HT-29 (cell line): ENCODE results near the gene GIPC3. TPM values are rescaled to one million over a fixed set of nuclear protein-coding genes. Genes with fewer than 3 reads are reported as not detected.

Source experiments
- DNase-seq: peaks from one replicate; pipeline ENCODE4 v3.0.0-alpha.2; 2015; ENCODE audit warnings: low spot score
- small RNA-seq: library from RNA; depleted of rRNA; stranded (forward); fragments of <200 nt; gene quantifications from one replicate; pipeline ENCODE3, GENCODE V24; 2014
- total RNA-seq: library from RNA; depleted of rRNA; stranded (reverse); fragments of >200 nt; shearing (Covaris generic); gene quantifications from 2 replicates; pipeline ENCODE4 v1.2.3, GENCODE V29; 2014; rRNA removed

The GIPC3 gene
- total RNA-seq, 1 experiment from 2014 or later: not detected

DNA sequence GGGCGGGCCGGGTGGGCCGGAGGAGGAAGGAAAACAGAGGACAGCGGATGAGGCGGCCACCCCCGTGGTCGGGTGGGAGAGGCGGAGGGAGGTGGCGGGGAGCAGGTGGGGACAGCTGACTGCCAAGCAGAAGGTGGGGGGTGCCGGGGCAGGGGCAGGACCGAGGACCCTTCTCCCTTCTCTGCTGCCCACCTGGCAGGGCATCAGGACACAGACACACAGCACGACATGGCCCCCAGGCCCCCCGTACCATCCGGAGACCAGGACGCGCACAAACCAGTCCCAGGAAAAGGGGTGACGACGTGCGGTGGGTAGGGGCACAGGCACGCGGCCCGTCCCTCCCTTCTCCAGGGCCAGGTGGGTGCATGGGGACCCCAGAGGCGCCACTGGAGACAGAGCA, 52.3 kb downstream of the GIPC3 start:
- DNase-seq: no peak

DNA sequence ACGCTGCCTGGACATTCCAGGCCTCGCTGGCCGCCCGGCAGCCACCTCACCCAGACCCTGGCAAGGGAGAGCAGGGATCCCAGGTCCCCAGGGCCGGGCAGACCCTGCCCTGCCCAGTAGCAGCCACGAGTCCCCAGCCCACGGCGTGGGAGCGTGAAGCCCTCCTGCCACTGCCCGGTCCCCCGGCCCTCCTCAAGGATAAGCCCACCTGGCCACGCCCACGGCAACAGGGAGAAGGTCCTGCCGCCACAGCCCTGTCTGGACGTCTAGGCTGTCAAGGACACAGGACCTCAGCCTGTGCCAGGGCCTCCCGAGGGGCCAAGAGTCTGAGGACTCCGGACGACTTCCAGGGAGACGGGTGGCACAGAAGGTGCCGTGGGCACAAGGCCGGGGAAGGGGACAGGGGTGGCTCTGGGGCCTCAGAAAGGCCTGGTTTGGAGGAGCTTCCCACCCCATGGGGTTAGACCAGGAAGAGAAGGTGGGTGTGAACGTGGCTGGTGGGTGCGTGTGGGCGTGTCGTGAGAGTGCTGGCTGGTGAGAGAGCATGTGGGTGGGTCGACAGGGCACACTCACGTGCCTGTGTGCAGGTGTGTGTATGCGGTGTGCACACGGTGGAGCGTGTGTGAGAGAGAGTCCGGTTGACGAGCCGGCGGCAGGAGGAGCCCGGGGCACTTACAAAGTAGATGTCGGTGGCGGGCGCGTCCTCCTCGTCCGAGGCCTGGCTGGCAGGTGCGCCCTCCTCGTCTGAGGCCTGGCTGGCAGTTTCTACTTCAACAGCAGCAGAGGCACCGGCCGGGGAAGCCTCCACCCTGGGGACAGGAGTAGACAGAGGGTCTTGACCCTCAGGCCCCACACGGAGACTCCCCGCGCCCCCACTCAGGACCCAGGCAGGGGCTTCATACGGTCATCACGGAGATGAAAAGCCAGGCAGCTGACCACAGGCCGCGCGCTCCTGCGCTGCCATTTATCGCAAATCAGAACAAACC, 53.2 kb downstream of the GIPC3 start:
- no peak for DNase-seq

DNA sequence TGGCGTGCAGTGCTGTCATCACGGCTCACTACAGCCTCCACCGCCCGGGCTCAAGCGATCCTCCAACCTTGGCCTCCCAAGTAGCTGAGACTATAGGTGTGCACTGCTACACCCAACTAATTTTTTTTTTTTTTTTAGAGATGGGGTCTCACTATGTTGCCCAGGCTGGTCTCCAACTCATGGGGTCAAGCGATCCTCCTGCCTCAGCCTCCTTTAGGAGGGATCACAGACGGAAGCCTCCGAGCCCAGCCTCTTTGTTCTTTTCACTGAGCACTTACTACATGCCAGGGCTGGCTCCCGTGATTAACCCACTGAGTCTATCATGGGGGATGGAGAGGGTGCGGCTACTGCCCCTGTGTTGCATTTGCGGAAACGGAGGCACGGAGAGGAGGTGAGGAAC, 54.2 kb downstream of the GIPC3 start:
- DNase-seq: no peak

DNA sequence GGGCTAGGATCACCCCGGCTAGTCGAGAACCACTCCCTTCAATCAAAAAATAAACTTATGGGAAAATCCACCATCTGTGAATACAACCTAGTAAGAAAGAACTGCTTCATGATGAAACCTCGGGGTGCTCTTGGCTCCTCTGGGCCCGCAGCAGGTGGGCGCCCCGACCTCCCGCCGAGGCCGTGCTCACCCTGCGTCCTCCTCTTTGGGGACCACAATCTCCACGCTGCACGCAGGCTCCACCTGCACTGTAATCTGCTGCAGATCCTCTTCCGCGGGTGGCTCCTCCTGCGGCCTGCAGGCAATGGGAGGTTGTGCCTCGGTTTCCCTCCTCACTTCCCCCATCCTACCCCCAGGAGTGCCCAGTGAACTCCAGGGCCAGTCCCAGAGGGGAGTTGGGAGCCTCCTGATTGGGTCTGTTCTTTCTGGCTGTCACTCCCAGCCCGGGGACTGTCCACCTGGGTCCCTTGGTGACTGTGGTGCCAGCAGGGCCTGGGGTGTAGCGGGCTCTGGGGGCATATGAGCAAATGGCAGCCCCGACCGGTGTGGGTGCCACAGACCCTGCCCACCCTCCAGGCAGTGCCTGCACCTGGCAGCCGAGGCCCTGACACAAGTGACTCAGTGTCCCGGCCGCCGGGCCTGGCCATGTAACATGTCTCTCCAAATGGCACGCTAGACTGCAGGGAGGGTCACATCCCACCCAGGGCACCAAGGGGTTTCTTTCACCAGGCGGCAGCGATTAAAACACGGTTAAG, 56.4 kb downstream of the GIPC3 start:
- no peak for DNase-seq

GRCh38 chr19:3642296-3642695, 57.0 kb downstream of the GIPC3 start:
- no peak for DNase-seq

Small RNAs within 50 kb of the gene (small RNA-seq; reads per million reads assigned to genes)
- gene AC005786.1: not detected

Other genes starting within 250 kb of the GIPC3 start
- 23.1 and 34.2 TPM in 2 replicates for gene NFIC, start 218.9 kb upstream of the GIPC3 start, total RNA-seq
- gene SMIM24, start 105.0 kb upstream of the GIPC3 start, total RNA-seq: 0.58 and 2.5 TPM in 2 replicates
- 0.60 and 1.4 TPM in 2 replicates for gene SMIM44, start 102.0 kb upstream of the GIPC3 start, total RNA-seq
- 46.8 and 52.8 TPM in 2 replicates for gene DOHH, start 84.8 kb upstream of the GIPC3 start, total RNA-seq
- 49.8 and 62.5 TPM in 2 replicates for gene FZR1, start 79.2 kb upstream of the GIPC3 start, total RNA-seq
- gene TEKTIP1, start 46.3 kb upstream of the GIPC3 start, total RNA-seq: not detected in 2 replicates
- 177 and 185 TPM in 2 replicates for gene MFSD12, start 27.9 kb upstream of the GIPC3 start, total RNA-seq
- gene HMG20B, start 12.5 kb upstream of the GIPC3 start, total RNA-seq: 120 and 152 TPM in 2 replicates
- gene TBXA2R, start 21.4 kb downstream of the GIPC3 start, total RNA-seq: not detected in 2 replicates
- gene CACTIN, start 41.3 kb downstream of the GIPC3 start, total RNA-seq: 54.7 and 55.5 TPM in 2 replicates
- 18.0 and 18.9 TPM in 2 replicates for gene PIP5K1C, start 115.0 kb downstream of the GIPC3 start, total RNA-seq
- 127 and 139 TPM in 2 replicates for gene TJP3, start 122.9 kb downstream of the GIPC3 start, total RNA-seq
- gene APBA3, start 176.2 kb downstream of the GIPC3 start, total RNA-seq: 31.4 TPM in 2 replicates
- gene MRPL54, start 177.2 kb downstream of the GIPC3 start, total RNA-seq: 50.7 and 59.5 TPM in 2 replicates
- gene RAX2, start 186.8 kb downstream of the GIPC3 start, total RNA-seq: not detected in 2 replicates
- gene MATK, start 200.9 kb downstream of the GIPC3 start, total RNA-seq: 0.92 TPM in 1 of 2 replicates, not detected in the other